IMR-90 (cell line): ENCODE measurements around the gene KLHL17. TPM values are rescaled to one million over a fixed set of nuclear protein-coding genes. Genes with fewer than 3 reads are reported as not detected.
"Not testable (repeated sequence)": the region's sequence is repeated elsewhere in the genome, so short reads cannot be mapped to it uniquely, and the experiment has no call there.

Experiments
- ATAC-seq: fragments of 200-7000 bp; cut with Tn5 transposase; 2 replicates; pipeline ENCODE4 v1.9.1; 2020; ENCODE audit warnings: low read depth, mild to moderate bottlenecking, moderate library complexity
- BruUV-seq: library from RNA; stranded (reverse); fragments of 400-500 nt; replicated peaks from 2 replicates; lab custom pipeline; 2021; lab: Mats Ljungman, UMichigan
- CTCF ChIA-PET: fragments of 300-600 bp; formaldehyde crosslinking; extraction: SDS; loops from one replicate; lab custom pipeline; 2021; ENCODE audit warnings: antibody characterized with exemption; lab: Yijun Ruan, JAX
- POLR2A ChIA-PET: fragments of 300-600 bp; sonication (Branson Sonifier 250); formaldehyde crosslinking; loops from one replicate; lab custom pipeline; 2022; ENCODE audit warnings: antibody characterized with exemption; ENCODE audit not compliant: unreplicated experiment; lab: Charles Lee
- DNase-seq: peaks from one replicate; pipeline ENCODE4 v3.0.0; 2013
- H2AFZ ChIP-seq: replicated peaks from 2 replicates; pipeline ENCODE3; 2013; ENCODE audit warnings: low read length, mild to moderate bottlenecking; ENCODE audit not compliant: poor library complexity
- H2AK5ac ChIP-seq: 2 replicates; pipeline ENCODE4 v1.6.1; 2013; ENCODE audit warnings: low read depth, low read length, inconsistent platforms
- H2AK9ac ChIP-seq: replicated peaks from 2 replicates; pipeline ENCODE3; 2013; ENCODE audit warnings: mild to moderate bottlenecking, low read depth, low read length, moderate library complexity; ENCODE audit not compliant: poor library complexity
- H2BK120ac ChIP-seq: 2 replicates; pipeline ENCODE4 v1.6.1; 2013; ENCODE audit warnings: low read depth, low read length, inconsistent platforms
- H2BK15ac ChIP-seq: 3 replicates; pipeline ENCODE4 v1.6.1; 2013; ENCODE audit warnings: low read depth, low read length, inconsistent platforms
- H2BK20ac ChIP-seq: 2 replicates; pipeline ENCODE4 v1.6.1; 2013; ENCODE audit warnings: low read depth, mild to moderate bottlenecking, inconsistent platforms, low read length, moderate library complexity
- H2BK5ac ChIP-seq: 2 replicates; pipeline ENCODE4 v1.6.1; 2013; ENCODE audit warnings: mild to moderate bottlenecking, low read depth, low read length, inconsistent platforms; ENCODE audit not compliant: poor library complexity, severe bottlenecking
- H3K14ac ChIP-seq: replicated peaks from 2 replicates; pipeline ENCODE4 v1.6.1; 2013; ENCODE audit warnings: low read depth, low read length, inconsistent platforms
- H3K18ac ChIP-seq: 2 replicates; pipeline ENCODE4 v1.6.1; 2013; ENCODE audit warnings: low read depth, low read length, control low read depth
- H3K23ac ChIP-seq: 2 replicates; pipeline ENCODE4 v1.6.1; 2013; ENCODE audit warnings: low read depth, low read length, inconsistent platforms
- H3K27ac ChIP-seq: 2 replicates; pipeline ENCODE4 v1.5.1; 2013; ENCODE audit warnings: mild to moderate bottlenecking, control low read depth, low read length; ENCODE audit not compliant: insufficient read depth
- H3K27me3 ChIP-seq: 2 replicates; pipeline ENCODE4 v1.6.1; 2013; ENCODE audit warnings: low read length; ENCODE audit not compliant: control insufficient read depth, insufficient read depth
- H3K36me3 ChIP-seq: 2 replicates; pipeline ENCODE4 v1.6.1; 2013; ENCODE audit warnings: low read length, mixed read lengths; ENCODE audit not compliant: control insufficient read depth, insufficient read depth
- H3K4ac ChIP-seq: 2 replicates; pipeline ENCODE4 v1.6.1; 2013; ENCODE audit warnings: low read depth, low read length, inconsistent platforms
- H3K4me1 ChIP-seq: 2 replicates; pipeline ENCODE4 v1.6.1; 2013; ENCODE audit warnings: low read length, mixed read lengths; ENCODE audit not compliant: control insufficient read depth, insufficient read depth
- H3K4me2 ChIP-seq: 2 replicates; pipeline ENCODE4 v1.6.1; 2013; ENCODE audit warnings: low read depth, mild to moderate bottlenecking, control low read depth, low read length, moderate library complexity
- H3K4me3 ChIP-seq: 2 replicates; pipeline ENCODE4 v1.5.1; 2013; ENCODE audit warnings: low read depth, mild to moderate bottlenecking, control low read depth, low read length, moderate library complexity; ENCODE audit not compliant: insufficient read depth
- H3K56ac ChIP-seq: 2 replicates; pipeline ENCODE4 v1.6.1; 2013; ENCODE audit warnings: low read length, inconsistent platforms; ENCODE audit not compliant: insufficient read depth; ENCODE audit errors: extremely low read depth
- H3K79me1 ChIP-seq, 2 experiments: 2 replicates each; pipeline ENCODE4 v1.6.1; 2013; ENCODE audit warnings: low read length in 2 of 2, inconsistent platforms in 1 of 2, low read depth in 1 of 2
- H3K9ac ChIP-seq: 2 replicates; pipeline ENCODE4 v1.6.1; 2013; ENCODE audit warnings: low read depth, low read length, control low read depth
- H3K9me1 ChIP-seq: 2 replicates; pipeline ENCODE4 v1.6.1; 2013; ENCODE audit warnings: low read length, inconsistent platforms; ENCODE audit not compliant: insufficient read depth
- H3K9me3 ChIP-seq: 2 replicates; pipeline ENCODE4 v1.6.1; 2013; ENCODE audit warnings: low read length; ENCODE audit not compliant: control insufficient read depth, insufficient read depth
- H4K20me1 ChIP-seq: 2 replicates; pipeline ENCODE4 v1.6.1; 2013; ENCODE audit warnings: low read length, inconsistent platforms; ENCODE audit not compliant: insufficient read depth
- H4K5ac ChIP-seq: 2 replicates; pipeline ENCODE4 v1.6.1; 2013; ENCODE audit warnings: mild to moderate bottlenecking, low read depth, low read length, control low read depth
- H4K8ac ChIP-seq, 2 experiments: 2 replicates each; pipeline ENCODE4 v1.6.1; 2013; ENCODE audit warnings: low read depth in 2 of 2, low read length in 2 of 2, control low read depth in 1 of 2, inconsistent platforms in 1 of 2
- H4K91ac ChIP-seq: 2 replicates; pipeline ENCODE4 v1.6.1; 2013; ENCODE audit warnings: low read depth, low read length, inconsistent platforms; ENCODE audit not compliant: insufficient read depth
- WGBS, 2 experiments: methylation state at CpG; one replicate each; pipeline versions ENCODE4 v1.1.5 to v1.1.7; 2013; ENCODE audit warnings: missing lambda C conversion rate in 2 of 2; ENCODE audit not compliant: insufficient read length in 1 of 2; ENCODE audit errors: extremely low coverage in 2 of 2; 5-methylcytosine and 5-hydroxymethylcytosine counted together
- dilution Hi-C: fragments of 300-500 bp; cut with HindIII; formaldehyde crosslinking; loops from one replicate; pipeline ENCODE4 v1.14.3; 2018; ENCODE audit warnings: low sequenced_read_pairs; ENCODE audit not compliant: unreplicated experiment
- in situ Hi-C: fragments of 300-500 bp; cut with MboI; formaldehyde crosslinking; loops from 3 replicates; pipeline ENCODE4 v1.14.3; 2019; ENCODE audit warnings: low sequenced_read_pairs, inconsistent platforms, mixed read lengths
- intact Hi-C: fragments of 100-400 bp; cut with micrococcal nuclease; formaldehyde crosslinking; loops from 2 replicates; pipeline ENCODE4 v1.10.0; 2022
- polyA plus RNA-seq, 3 experiments: library from polyadenylated mRNA; depleted of rRNA; stranded (reverse); fragments of >200 nt; gene quantifications; 2 replicates each; pipeline ENCODE4 v1.2.3, GENCODE V29; 2012; ENCODE audit warnings: low replicate concordance in 1 of 3
- total RNA-seq: library from RNA; depleted of rRNA; stranded (reverse); fragments of >200 nt; gene quantifications from 2 replicates; pipeline ENCODE4 v1.2.3, GENCODE V29; 2012
- TF ChIP-seq, protein P1 (sequence below): fragments of 150-350 bp; IDR thresholded peaks from 2 replicates; pipeline ENCODE4 v1.6.1; 2016; ENCODE audit warnings: low read depth, mild to moderate bottlenecking, low read length, moderate library complexity, borderline replicate concordance

Gene KLHL17
- total and polyA plus RNA-seq, 2 of the 4 experiments (the other 2 are of a cell fraction): 3.4 to 41.0 TPM

DNA sequence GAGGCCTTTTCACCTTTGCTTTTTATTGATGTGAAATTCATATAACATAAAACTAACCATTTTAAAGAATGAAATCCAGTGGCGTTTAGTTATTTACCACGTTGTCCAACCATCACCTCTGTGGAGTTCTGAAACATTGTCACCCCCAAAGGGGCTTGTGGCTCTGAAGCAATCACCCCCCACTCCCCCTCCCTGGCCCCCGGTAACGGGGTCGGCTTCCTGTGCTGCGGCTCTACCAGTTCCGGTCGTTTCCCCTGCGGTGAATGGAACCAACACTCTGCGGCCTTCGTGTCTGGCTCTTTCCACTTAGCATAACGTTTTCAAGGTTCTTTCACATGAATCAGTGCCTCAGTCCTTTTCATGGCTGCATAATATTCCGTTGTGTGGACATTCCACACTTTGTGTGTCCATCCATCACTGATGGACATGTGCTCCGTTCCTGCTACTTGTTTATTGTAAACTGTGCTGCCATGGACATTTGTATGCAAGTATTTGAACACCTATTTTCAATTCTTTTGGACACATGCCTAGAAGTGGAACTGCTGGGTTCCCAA is 51.1 kb downstream of the KLHL17 start:
- peaks cover 4% of the 10 kb centered on the region for H3K4me1 ChIP-seq
- no peak overlapping the region for H2BK15ac ChIP-seq
- peaks cover 5% of the 10 kb centered on the region; the same call in 1 of the 2 replicates for H3K9me1 ChIP-seq
- H4K91ac ChIP-seq: no peak overlapping the region
- no peaks in the 10 kb centered on the region for H3K27me3 ChIP-seq
- H3K4ac ChIP-seq: no peak overlapping the region
- no peak overlapping the region for H2BK20ac ChIP-seq
- no peak overlapping the region for H3K4me2 ChIP-seq
- no peak for DNase-seq
- H2AFZ ChIP-seq: no peak overlapping the region
- no peak overlapping the region for H2AK5ac ChIP-seq
- TF ChIP-seq, protein P1, sequence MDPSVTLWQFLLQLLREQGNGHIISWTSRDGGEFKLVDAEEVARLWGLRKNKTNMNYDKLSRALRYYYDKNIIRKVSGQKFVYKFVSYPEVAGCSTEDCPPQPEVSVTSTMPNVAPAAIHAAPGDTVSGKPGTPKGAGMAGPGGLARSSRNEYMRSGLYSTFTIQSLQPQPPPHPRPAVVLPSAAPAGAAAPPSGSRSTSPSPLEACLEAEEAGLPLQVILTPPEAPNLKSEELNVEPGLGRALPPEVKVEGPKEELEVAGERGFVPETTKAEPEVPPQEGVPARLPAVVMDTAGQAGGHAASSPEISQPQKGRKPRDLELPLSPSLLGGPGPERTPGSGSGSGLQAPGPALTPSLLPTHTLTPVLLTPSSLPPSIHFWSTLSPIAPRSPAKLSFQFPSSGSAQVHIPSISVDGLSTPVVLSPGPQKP: no peak
- no peak overlapping the region for H3K14ac ChIP-seq
- H3K18ac ChIP-seq: no peak overlapping the region
- intact Hi-C loops: no loop called here
- no peak for ATAC-seq
- no peak overlapping the region for H4K5ac ChIP-seq
- peak overlapping the region; percentile 42; the same call in 1 of the 2 replicates for H3K23ac ChIP-seq
- no peak overlapping the region for H2AK9ac ChIP-seq
- peaks cover 0 to 13% of the 10 kb centered on the region in 2 experiments; a peak in 2 of 4 replicates for H3K79me1 ChIP-seq
- H3K9me3 ChIP-seq: no peaks in the 10 kb centered on the region
- no peak overlapping the region for H3K27ac ChIP-seq
- no peak overlapping the region for H3K9ac ChIP-seq
- H2BK5ac ChIP-seq: no peak overlapping the region
- no peaks in the 10 kb centered on the region for H3K36me3 ChIP-seq
- H3K56ac ChIP-seq: no peak overlapping the region
- 94% methylated on average over 12 of the region's 14 CpGs; no CpG with 5 or more reads in 1 of the 2 experiments for WGBS, 2 experiments
- POLR2A ChIA-PET: no interaction called here
- no TSS peak for BruUV-seq
- dilution Hi-C loops: no loop called here
- no peak overlapping the region for H3K4me3 ChIP-seq
- H2BK120ac ChIP-seq: no peak overlapping the region
- no peaks in the 10 kb centered on the region for H4K20me1 ChIP-seq
- in situ Hi-C loops: no loop called here
- CTCF ChIA-PET: no interaction called here
- H4K8ac ChIP-seq: no peak overlapping the region

DNA sequence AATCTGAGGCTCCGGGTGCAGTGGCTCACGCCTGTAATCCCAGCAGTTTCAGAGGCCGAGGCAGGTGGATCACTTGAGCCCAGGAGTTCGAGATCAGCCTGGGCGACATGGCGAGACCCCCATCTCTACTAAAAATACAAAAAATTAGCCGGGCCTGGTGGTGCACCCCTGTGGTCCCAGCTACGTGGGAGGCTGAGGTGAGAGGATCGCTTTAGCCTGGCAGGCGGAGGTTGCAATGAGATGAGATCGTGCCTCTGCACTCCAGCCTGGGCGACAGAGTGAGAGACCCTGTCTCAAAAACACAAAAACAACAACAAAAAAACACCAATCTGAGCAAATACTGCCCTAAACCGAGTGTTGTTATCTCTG is 52.3 kb downstream of the KLHL17 start:
- H3K79me1 ChIP-seq: peaks cover 0 to 11% of the 10 kb centered on the region in 2 experiments; a peak in 2 of 4 replicates
- peak; percentile 1; the same call in 1 of the 2 replicates for ATAC-seq
- H2AK5ac ChIP-seq, H3K27me3 ChIP-seq, H3K9me3 ChIP-seq, H3K36me3 ChIP-seq, CTCF ChIA-PET, H3K9me1 ChIP-seq, H3K4me1 ChIP-seq, in situ Hi-C loops, POLR2A ChIA-PET, DNase-seq, BruUV-seq, H4K20me1 ChIP-seq, H2BK20ac ChIP-seq, dilution Hi-C loops: not testable (repeated sequence)
- peak overlapping the region; percentile 56; the same call in 1 of the 2 replicates for H3K18ac ChIP-seq
- peak overlapping the region; percentile 83 for H3K23ac ChIP-seq
- H2AK9ac ChIP-seq: peak overlapping the region; percentile 37
- peak overlapping the region; percentile 61; the same call in 1 of the 2 replicates for H3K27ac ChIP-seq
- intact Hi-C loops: loop anchor here (2.0 kb wide), 1 partner anchor 28 kb away; no protein-coding TSS in a partner anchor
- peak overlapping the region; percentile 92 for H3K56ac ChIP-seq
- peak overlapping the region; percentile 94 for H4K91ac ChIP-seq
- peak overlapping the region; percentile 74 for H2BK5ac ChIP-seq
- H3K4me2 ChIP-seq: peak overlapping the region; percentile 70
- peak overlapping the region; percentile 48; the same call in 2 of the 3 replicates for H2BK15ac ChIP-seq
- peak overlapping the region; percentile 66; the same call in 1 of the 2 replicates for H2BK120ac ChIP-seq
- WGBS, 2 experiments: no CpG with 5 or more reads among the region's 13 CpGs
- H4K5ac ChIP-seq: peak overlapping the region; percentile 35; the same call in 1 of the 2 replicates
- H3K4ac ChIP-seq: peak overlapping the region; percentile 77; the same call in 1 of the 2 replicates
- H2AFZ ChIP-seq: peak overlapping the region; percentile 99
- peak overlapping the region; percentile 73 for H3K9ac ChIP-seq
- H3K4me3 ChIP-seq: peak overlapping the region; percentile 54; the same call in 1 of the 2 replicates
- H3K14ac ChIP-seq: peak overlapping the region; percentile 92
- H4K8ac ChIP-seq: peak overlapping the region; percentile 68 to 96
